ENCODE data around the gene TIAL1.

DNA sequence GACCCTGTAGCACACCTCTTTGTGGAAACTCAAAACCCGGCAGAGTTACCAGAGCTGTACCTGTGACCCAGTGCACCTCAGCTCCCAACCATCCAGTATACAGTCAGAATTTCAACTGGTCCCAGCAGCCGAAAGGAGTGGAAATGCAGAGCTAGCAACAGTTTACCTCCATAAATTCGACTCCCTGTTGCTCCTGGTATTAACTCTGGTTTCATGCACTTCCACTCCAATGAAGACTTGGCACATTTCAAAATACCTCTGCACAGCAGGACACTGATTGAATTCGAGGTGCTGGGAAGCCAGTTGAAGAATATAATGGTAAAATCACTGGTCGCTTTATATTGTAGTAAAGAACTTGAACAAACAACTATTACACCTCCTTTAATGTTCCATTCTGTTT is 17.9 kb upstream of the TIAL1 start:
- no peak for TF ChIP-seq IKZF2 (IDR thresholded peaks at IDR 0.05)
- no peak for TF ChIP-seq EGR1 (IDR thresholded peaks at IDR 0.05; ENCODE audit: borderline replicate concordance in 1 of 2, low read depth in 2 of 2, low read length in 2 of 2)
